Endometrium (tissue), 2 donors: ENCODE measurements around the gene NCAM1.
"Not testable (repeated sequence)": the region's sequence is repeated elsewhere in the genome, so short reads cannot be mapped to it uniquely, and the experiment has no call there.

ENCODE experiments used
- FAIRE-seq: peaks from 2 replicates; lab custom pipeline; 2012; peaks lifted over from hg19 to GRCh38; lab: Jason Lieb, UNC
- donor health status: control.
- donor health status: control.

Gene NCAM1

GRCh38 chr11:113276466-113276865 lies 315.2 kb downstream of the NCAM1 start:
- FAIRE-seq, result no peak

DNA sequence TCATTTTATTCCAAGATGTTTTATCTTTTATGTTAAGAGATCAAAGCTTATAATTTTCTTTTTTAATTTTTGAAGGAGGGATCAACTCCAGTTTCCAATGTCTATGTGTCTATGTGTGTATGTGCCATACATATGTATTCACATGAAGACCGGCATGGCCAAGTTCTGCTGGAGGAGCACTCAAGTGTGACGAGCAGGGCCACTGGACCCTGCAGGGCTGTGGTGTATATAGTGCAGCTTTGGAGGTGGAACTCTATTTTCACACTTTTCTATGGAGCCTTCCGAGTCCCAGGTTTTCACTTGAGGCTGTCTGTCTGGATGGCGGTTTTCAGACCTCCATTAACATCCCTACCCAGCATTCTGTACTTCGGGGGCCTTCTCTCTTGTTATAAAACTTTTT lies 316.7 kb downstream of the NCAM1 start:
- no peak for FAIRE-seq

GRCh38 chr11:113278481-113278880 lies 317.3 kb downstream of the NCAM1 start:
- no peak for FAIRE-seq

DNA sequence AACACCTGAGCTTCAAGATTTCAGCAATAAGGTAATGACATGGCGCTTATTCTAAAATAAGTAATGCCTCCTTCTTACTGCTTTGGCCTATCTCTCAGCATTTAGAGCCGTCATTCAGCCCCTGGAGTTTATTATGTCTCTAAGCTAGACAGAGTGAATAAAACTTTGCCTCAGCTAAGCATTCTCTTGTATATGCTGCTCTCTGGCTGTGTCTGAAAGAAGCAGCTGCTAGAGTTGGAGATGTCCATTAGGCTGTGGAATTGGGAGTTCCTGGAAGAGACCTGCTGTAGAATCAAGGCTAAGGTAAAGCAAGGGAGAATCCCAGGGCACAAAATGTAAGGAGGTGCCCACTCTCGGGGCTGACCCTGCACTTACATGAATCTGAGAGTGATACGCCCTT lies 317.7 kb downstream of the NCAM1 start:
- no peak for FAIRE-seq

GRCh38 chr11:113279591-113279990 lies 318.4 kb downstream of the NCAM1 start:
- no peak for FAIRE-seq

DNA sequence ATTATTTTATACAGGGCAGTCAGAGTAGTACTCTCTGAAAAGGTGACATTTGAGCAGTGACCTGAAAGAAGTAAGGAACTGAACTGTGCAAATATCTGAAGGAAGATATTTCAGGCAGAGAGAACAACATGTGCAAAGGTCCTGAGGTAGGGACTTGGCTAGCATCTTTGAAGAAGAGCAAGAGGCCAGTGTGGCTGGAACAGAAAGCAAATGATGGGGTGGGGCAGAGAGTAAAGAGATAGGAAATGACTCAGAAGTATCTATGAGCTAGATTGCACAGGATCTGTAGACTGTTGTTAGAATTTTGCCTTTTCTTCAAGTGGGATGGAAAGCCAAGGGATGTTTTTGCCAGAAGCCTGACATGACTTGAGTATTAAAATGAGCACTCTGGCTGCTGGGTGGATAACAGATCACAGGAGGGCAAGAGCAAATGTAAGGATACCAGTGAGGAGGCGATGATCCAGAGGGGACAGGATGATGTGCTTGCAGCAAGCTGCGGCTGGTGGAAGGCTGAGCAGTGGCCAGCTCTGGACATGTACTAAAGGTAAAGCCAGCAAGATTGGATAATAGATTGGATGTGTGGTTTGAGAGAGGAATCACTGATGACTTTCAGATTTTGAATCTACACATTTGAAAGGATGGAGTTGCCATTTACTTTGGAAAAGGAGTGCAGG lies 320.0 kb downstream of the NCAM1 start:
- FAIRE-seq, result no peak

DNA sequence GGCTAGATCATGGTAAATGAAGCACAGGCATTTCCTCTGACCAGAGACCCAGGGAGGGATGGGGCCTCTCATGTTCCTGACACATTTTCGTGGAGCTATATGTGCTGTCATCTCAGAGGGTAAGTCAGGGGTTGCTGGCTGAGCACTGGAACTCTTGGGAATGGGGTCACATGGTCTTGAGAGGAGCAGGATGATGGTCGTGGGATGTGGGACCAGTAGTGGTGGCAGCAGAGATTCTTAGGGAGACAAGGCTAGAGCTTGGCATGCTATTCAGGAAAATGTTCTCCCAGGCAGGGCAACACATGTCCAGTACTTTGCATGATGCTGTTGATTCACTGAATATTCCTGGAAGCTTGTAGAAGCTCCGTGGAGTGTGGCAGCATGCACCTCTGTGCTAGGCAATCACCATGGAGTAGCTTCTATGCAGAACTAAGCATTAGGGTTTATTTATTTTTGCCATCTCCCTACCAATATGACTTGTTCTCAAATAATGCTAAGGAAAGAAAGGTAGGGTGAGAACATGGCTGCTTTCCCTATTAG lies 321.7 kb downstream of the NCAM1 start:
- FAIRE-seq, result no peak

- FAIRE-seq, result no peak
Measured at GRCh38 chr11:113283881-113284280, 322.7 kb downstream of the NCAM1 start.

GRCh38 chr11:113286009-113286408 lies 324.8 kb downstream of the NCAM1 start:
- FAIRE-seq, result no peak

DNA sequence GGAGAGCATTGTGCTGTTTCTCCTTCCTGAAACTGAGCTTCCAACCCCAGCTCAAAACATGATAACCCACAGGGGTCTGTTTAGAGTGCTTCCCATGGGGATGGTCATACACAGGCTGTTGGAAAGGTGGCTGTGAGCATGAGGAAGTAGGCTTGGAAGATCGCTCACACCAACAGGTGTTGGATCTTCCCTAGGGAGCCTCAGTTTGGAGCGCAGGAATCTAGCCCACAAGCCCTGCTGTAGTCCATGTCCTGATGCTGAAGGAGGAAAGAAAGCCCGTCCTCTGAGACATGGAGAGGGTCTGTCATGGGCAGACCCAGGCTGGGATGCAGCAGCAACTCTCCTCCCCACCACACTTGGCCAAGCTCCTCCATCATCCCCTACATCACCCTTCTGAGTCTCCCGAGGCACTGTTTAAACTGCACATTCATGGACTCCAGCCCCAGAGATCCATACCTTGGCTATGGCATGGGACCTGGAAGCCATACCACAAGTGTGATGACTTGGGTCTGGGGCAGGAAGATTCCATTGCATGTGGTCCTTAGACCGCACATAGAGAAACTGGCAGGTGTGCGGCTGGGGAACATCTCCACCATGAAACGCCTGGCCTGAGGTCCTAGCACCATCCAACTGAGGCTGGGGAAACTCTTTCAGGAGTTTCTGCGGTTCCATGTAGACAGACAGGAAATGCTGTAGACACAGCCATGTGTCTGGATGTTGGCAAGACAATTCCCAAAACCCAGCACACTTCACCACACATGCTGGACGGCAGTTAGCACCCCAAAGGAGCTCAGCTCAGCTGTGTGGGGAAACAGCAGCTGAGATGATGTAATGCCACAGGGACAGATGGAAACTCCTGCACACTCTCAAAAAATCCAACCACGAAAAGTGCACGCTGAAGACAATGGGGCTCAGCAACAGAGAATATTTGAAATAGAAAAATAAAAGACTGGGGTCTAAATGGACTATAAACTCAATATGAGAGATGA lies 325.6 kb downstream of the NCAM1 start:
- no peak for FAIRE-seq

DNA sequence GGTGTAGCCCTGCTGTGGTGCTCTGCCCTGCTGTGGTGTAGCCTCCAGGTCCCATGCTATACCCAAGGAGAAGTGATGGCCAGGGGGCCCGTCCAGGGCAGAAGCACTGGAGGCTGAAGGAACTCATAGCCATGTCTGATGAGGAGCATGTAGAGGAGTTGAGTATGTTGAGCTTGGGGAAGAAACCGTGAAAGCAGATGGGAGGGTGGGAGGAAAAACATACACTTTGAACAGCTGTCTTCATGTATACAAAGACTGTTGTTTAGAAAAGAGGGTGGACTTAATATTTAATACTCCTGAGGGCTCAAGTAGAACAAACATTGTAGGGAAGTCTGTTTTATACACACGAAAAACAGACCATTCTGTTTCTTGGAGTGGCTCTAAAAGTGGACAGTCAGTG lies 326.6 kb downstream of the NCAM1 start:
- no peak for FAIRE-seq

- FAIRE-seq, result no peak
Measured at GRCh38 chr11:113288286-113288863, 327.2 kb downstream of the NCAM1 start.

DNA sequence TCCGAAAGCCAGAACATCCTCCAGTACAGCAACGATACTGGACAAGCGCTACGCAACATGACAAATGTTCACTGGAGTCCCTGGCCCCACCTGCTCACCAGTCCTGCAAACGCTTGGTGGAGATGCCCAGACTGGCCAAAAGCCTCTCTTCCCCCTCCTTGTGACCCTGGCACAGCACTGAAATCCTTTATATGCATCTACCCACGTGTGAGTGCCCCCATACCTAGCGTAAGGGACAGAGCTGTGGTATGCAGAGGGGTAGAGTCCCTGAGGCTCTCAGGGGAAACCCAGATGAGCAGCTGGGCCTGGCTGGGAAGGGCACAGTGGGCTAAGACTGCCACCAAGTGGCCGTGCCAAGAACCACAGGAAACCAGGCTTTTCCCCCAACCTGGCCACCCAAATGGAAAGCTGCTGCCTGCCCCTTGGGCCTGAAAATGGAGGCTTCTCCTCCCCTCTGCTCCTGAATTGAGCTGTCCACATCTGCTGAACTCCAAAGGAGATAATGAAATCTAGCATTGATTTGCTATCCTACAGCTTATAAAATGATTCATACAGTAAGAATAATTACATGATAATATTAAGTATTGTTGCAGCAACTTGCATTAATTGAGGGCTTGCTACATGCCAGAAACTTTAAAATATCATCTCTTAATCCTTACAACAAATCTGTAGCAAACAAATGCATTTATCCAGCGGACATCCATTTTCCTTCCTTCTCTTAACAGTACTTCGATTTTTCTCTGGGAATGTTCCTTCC lies 328.4 kb downstream of the NCAM1 start:
- no peak for FAIRE-seq

DNA sequence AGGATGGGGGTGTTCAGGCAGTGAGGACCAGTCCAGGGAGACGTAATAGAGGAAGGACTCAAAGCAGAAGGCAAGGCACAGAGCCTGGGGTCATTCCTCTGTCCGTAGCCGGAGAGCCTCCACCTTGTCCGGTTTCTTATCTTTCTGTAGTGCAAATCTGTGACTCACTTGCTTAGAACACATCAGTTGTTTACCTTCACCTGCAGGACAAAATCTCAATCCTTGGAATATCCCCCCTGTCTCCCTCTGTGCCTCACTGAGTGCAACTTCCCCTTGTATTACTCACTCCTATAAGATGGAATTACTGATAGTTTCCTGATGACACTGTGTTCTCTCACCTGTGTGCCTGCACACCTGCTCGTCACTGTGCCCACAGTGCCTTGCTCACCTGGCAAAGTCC lies 332.7 kb downstream of the NCAM1 start:
- no peak for FAIRE-seq

DNA sequence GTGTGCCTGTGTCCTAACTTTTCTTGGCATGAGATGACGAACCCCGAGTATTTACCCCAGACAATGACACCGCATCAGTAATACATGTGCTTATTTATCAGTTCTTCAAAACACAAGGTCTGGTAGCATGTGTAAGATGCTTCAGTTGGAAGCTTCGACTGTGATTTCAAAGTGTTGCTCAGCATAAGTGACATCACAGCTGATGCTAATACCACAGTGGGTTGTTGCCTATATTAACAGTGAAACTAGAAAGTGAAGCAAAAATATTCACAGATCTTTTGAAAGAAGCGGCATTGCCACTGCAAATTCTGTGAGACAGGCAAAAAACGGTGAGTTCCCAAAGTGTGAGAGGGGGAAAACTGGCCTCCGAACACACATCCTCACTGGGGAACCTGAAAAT lies 334.8 kb downstream of the NCAM1 start:
- FAIRE-seq, result no peak

DNA sequence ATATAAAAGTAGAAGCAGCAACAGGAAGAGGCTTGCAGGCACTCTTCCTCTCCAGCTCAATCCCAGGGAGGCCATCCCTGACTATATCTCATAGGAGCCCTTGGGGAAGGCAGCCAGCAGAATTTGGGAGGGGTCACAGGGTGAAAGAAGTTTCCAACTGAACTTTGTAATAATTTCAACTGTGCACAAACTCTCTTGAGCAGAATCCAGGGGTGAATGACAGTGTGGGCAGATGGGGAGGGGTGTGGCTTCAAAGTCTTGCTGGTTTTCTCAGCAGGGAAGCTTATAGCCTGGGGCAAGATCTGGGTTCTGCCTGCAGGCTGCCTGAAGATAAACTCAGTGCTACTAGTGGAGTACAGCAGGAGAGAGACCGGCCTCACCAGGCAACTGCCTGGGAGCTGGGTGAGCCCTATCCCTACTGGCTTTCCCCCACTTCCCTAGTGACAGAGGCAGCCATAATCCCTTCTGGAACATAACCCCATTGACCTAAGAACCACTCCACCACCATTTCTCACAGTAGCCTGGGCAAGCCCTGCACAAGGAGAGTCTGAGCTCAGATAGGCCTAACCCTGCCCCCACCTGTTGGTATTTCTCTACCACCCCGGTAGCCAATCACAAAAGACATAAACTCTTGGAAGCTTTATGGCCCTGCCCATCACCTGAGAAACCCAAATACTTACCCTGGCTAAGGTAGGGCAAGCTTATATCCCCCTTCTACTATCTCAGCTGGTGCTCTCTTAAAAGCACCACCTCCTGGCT lies 335.4 kb downstream of the NCAM1 start:
- no peak for FAIRE-seq

GRCh38 chr11:113298496-113298895 lies 337.3 kb downstream of the NCAM1 start:
- FAIRE-seq, result not testable (repeated sequence)

DNA sequence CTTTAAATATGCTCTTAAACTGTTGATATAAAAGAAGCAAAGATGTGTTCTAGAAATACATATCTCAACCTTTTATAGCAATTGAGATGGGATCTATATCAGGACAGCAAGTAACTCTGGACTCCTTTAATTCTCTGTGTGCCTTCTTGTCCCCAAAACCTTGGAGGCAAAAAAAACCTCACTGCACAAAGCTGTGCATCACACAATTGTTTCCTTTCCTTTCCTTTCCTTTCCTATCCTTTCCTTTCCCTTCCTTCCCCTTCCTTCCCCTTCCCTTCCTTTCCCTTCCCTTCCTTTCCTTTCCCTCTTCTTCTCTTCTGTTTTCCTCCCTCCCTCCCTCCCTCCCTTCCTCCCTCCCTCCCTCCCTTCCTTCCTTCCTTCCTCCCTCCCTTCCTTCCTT lies 343.7 kb downstream of the NCAM1 start:
- no peak for FAIRE-seq

DNA sequence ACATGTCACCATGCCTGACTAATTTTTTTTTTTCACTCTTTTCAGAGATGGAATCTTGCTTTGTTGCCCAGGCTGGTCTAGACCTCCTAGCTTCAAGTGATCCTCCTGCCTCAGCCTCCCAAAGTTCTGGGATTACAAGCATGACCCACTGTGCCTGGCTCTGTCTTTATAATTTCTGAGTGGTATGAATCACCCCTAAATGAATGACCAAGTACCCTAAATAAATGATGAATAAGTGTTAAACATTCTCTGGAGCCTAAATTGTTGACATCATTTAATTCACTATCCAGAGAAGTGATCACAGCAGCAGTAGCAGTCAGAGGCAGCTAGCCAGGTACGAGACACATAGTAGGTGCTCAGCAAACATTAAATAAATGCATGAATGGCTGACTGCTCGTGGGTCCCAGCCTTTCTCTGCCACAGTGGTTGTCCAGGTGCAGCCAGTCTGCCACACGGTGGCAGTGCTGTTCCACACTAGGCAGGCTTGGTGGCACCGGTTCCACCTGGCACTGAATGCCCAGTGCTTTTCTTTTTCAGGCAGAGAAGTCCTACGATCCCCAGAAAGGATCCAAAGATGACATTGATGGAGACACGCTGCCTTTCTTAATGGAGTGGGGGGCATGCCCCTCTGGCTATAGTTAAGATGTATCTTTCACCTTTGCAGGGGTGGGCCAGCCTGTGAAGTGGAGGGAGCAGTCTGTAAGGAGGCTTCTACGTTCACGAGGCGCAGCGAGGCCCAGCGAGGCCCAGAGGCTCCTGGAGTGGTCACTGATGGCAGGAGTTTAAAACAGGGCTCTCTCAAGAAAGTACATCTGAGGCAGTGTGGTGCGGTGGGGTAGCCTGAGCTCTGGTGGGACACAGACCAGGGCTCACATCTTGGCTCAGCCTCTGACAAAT lies 344.5 kb downstream of the NCAM1 start:
- FAIRE-seq, result no peak

- no peak for FAIRE-seq
Measured at GRCh38 chr11:113308601-113309000, 347.4 kb downstream of the NCAM1 start.
